ENCODE data around the gene ESRRG. TPM values are rescaled to one million over a fixed set of nuclear protein-coding genes. Genes with fewer than 3 reads are reported as not detected.
A peak's percentile ranks its signal among the peaks of the same experiment; 100 is the strongest.

Gene ESRRG
- total RNA-seq, 1 donor from 2014 or later = 1.5 TPM

- TF ChIP-seq, protein P1, sequence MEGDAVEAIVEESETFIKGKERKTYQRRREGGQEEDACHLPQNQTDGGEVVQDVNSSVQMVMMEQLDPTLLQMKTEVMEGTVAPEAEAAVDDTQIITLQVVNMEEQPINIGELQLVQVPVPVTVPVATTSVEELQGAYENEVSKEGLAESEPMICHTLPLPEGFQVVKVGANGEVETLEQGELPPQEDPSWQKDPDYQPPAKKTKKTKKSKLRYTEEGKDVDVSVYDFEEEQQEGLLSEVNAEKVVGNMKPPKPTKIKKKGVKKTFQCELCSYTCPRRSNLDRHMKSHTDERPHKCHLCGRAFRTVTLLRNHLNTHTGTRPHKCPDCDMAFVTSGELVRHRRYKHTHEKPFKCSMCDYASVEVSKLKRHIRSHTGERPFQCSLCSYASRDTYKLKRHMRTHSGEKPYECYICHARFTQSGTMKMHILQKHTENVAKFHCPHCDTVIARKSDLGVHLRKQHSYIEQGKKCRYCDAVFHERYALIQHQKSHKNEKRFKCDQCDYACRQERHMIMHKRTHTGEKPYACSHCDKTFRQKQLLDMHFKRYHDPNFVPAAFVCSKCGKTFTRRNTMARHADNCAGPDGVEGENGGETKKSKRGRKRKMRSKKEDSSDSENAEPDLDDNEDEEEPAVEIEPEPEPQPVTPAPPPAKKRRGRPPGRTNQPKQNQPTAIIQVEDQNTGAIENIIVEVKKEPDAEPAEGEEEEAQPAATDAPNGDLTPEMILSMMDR (conservative IDR thresholded peaks at IDR 0.05) = no peak
- H3K9me3 Mint-ChIP-seq = no peaks in the 10 kb centered on the region
- H3K4me3 Mint-ChIP-seq = peak overlapping the region; percentile 12
- no peak overlapping the region for H3K27ac Mint-ChIP-seq (ENCODE audit: unreplicated experiment)
- H3K36me3 Mint-ChIP-seq (ENCODE audit: low read depth) = no peaks in the 10 kb centered on the region
- H3K4me1 Mint-ChIP-seq = peaks cover 18% of the 10 kb centered on the region
- H3K27me3 Mint-ChIP-seq (ENCODE audit: low read depth) = peaks cover 71% of the 10 kb centered on the region
- DNase-seq (ENCODE audit: low read depth, low spot score) = no peak
Observed at GRCh38 chr1:216721863-216722262, 1.4 kb downstream of the ESRRG start.

DNA sequence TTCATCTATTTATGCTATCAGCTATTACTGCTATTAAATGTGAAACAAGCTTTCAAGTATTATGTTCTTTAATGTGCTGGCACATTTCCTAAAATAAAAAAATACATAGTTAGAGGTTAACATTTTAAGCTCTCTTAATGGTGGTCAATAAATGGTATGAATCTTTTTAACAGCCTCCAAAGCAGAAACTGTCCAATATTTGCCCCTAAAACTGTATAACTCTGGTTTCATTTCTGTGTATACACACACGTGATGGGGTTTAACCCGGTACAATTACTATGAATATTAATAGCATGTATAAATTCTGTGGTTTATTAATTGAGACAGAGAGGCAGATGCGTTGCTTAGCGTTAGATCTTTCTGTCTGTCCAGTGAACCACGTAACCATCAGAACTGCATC is 2.2 kb downstream of the ESRRG start:
- peaks cover 65% of the 10 kb centered on the region for H3K27me3 Mint-ChIP-seq (ENCODE audit: low read depth)
- H3K4me3 Mint-ChIP-seq = no peak overlapping the region

DNA sequence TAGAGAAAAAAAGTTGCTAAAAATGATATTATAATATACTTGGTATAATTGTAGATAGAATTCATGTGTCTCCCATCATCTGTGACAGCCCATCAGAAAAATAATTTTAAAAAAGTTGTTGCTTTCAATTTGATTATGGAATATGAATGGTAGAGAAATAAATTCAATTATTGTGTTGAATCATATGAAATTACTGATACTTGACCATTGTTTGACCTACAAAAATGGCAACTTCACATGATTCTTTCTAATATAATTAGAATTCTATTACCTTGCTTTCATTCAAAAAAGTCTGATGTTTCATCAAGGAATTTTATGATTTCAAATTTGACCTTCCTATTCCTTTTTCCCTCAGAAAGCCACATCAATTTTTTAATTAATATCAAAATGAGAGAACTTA is 11.5 kb downstream of the ESRRG start:
- H3K4me3 Mint-ChIP-seq = no peak overlapping the region
- TF ChIP-seq, protein P1 (conservative IDR thresholded peaks at IDR 0.05) = no peak
- no peak for DNase-seq (ENCODE audit: low read depth, low spot score)
- no peak overlapping the region for H3K27ac Mint-ChIP-seq (ENCODE audit: unreplicated experiment)
- peaks cover 9% of the 10 kb centered on the region for H3K27me3 Mint-ChIP-seq (ENCODE audit: low read depth)
- no peaks in the 10 kb centered on the region for H3K36me3 Mint-ChIP-seq (ENCODE audit: low read depth)
- no peaks in the 10 kb centered on the region for H3K9me3 Mint-ChIP-seq
- no peaks in the 10 kb centered on the region for H3K4me1 Mint-ChIP-seq

More for the DNA sequence above, 2.2 kb downstream of the ESRRG start:
- Mint-ChIP-seq H3K36me3 (ENCODE audit: low read depth) (no peaks in the 10 kb centered on the region), H3K27ac (ENCODE audit: unreplicated experiment) (no peak overlapping the region), H3K4me1 (peaks cover 18% of the 10 kb centered on the region), H3K9me3 (no peaks in the 10 kb centered on the region)
- TF ChIP-seq, protein P1 (conservative IDR thresholded peaks at IDR 0.05) = no peak
- DNase-seq (ENCODE audit: low read depth, low spot score) = no peak

- H3K9me3 Mint-ChIP-seq = no peaks in the 10 kb centered on the region
- H3K4me3 Mint-ChIP-seq = no peak overlapping the region
- peaks cover under 1% of the 10 kb centered on the region for H3K4me1 Mint-ChIP-seq
- H3K27me3 Mint-ChIP-seq (ENCODE audit: low read depth) = peaks cover 9% of the 10 kb centered on the region
- TF ChIP-seq, protein P1 (conservative IDR thresholded peaks at IDR 0.05) = no peak
- DNase-seq (ENCODE audit: low read depth, low spot score) = no peak
- no peak overlapping the region for H3K27ac Mint-ChIP-seq (ENCODE audit: unreplicated experiment)
- no peaks in the 10 kb centered on the region for H3K36me3 Mint-ChIP-seq (ENCODE audit: low read depth)
Observed at GRCh38 chr1:216710598-216711333, 12.5 kb downstream of the ESRRG start.

GRCh38 chr1:216710055-216710454 is 13.2 kb downstream of the ESRRG start:
- Mint-ChIP-seq H3K9me3 (no peaks in the 10 kb centered on the region), H3K27ac (ENCODE audit: unreplicated experiment) (no peak overlapping the region), H3K4me3 (no peak overlapping the region), H3K27me3 (ENCODE audit: low read depth) (peaks cover 9% of the 10 kb centered on the region), H3K4me1 (peaks cover 4% of the 10 kb centered on the region), H3K36me3 (ENCODE audit: low read depth) (no peaks in the 10 kb centered on the region)
- no peak for DNase-seq (ENCODE audit: low read depth, low spot score)
- TF ChIP-seq, protein P1 (conservative IDR thresholded peaks at IDR 0.05) = no peak

Data from neural crest cell (in vitro differentiated cells).